Smooth muscle cell (in vitro differentiated cells): ENCODE data around the gene FAM219B. TPM values are rescaled to one million over a fixed set of nuclear protein-coding genes. Genes with fewer than 3 reads are reported as not detected.

Experiments used
- DNase-seq: peaks from one replicate; lab custom pipeline; 2025; ENCODE audit not compliant: unreplicated experiment; lab: John Stamatoyannopoulos, UW
- H2AFZ ChIP-seq: fragments of 200-600 bp; sonication (generic); 2 replicates; pipeline ENCODE4 v1.6.0; 2016; ENCODE audit warnings: antibody characterized with exemption, low read depth, mild to moderate bottlenecking
- H3F3A ChIP-seq: fragments of 200-600 bp; sonication (generic); 2 replicates; pipeline ENCODE4 v1.6.0; 2017; ENCODE audit warnings: antibody characterized with exemption, low read depth
- H3K27ac ChIP-seq: fragments of 200-600 bp; sonication (generic); 2 replicates; pipeline ENCODE4 v1.5.1; 2016; ENCODE audit warnings: low read depth, mild to moderate bottlenecking
- H3K27me3 ChIP-seq: fragments of 200-600 bp; sonication (generic); 2 replicates; pipeline ENCODE4 v1.6.1; 2016; ENCODE audit warnings: low read depth, mild to moderate bottlenecking
- H3K36me3 ChIP-seq: fragments of 200-600 bp; sonication (generic); 2 replicates; pipeline ENCODE4 v1.5.1; 2016; ENCODE audit warnings: low read depth
- H3K4me1 ChIP-seq: fragments of 200-600 bp; sonication (generic); 2 replicates; pipeline ENCODE4 v1.5.1; 2016; ENCODE audit warnings: low read depth
- H3K4me2 ChIP-seq: fragments of 200-600 bp; sonication (generic); 2 replicates; pipeline ENCODE4 v1.6.0; 2016; ENCODE audit warnings: mild to moderate bottlenecking
- H3K4me3 ChIP-seq: fragments of 200-600 bp; sonication (generic); 2 replicates; pipeline ENCODE4 v1.5.1; 2016; ENCODE audit warnings: mild to moderate bottlenecking
- H3K79me2 ChIP-seq: fragments of 200-600 bp; sonication (generic); 2 replicates; pipeline ENCODE4 v1.6.0; 2016; ENCODE audit warnings: low read depth, mild to moderate bottlenecking
- H3K9ac ChIP-seq: fragments of 200-600 bp; sonication (generic); 2 replicates; pipeline ENCODE4 v1.6.0; 2016; ENCODE audit warnings: low read depth
- H3K9me3 ChIP-seq: fragments of 200-600 bp; sonication (generic); replicated peaks from 2 replicates; pipeline ENCODE4 v1.5.1; 2016; ENCODE audit warnings: low read depth
- H4K20me1 ChIP-seq: fragments of 200-600 bp; sonication (generic); 2 replicates; pipeline ENCODE4 v1.6.0; 2016; ENCODE audit warnings: low read depth
- CTCF ChIP-seq: fragments of 200-600 bp; sonication (generic); IDR thresholded peaks from 2 replicates; pipeline ENCODE4 v1.5.1; 2017; ENCODE audit warnings: borderline replicate concordance, mild to moderate bottlenecking, antibody characterized with exemption; ENCODE audit not compliant: insufficient read depth, poor library complexity, severe bottlenecking
- WGBS: methylation state at CpG from one replicate; pipeline ENCODE4 v1.1.7; 2016; ENCODE audit warnings: low lambda C conversion rate; 5-methylcytosine and 5-hydroxymethylcytosine counted together
- polyA plus RNA-seq: library from polyadenylated mRNA; unstranded; fragments of >200 nt; fragmentation: Nextera tagmentation; extraction: Ambion mirVana; gene quantifications from 2 replicates; pipeline ENCODE4 v1.2.1, GENCODE V29; 2016
- total RNA-seq: library from RNA; depleted of rRNA; stranded (reverse); fragments of >200 nt; gene quantifications from 2 replicates; pipeline ENCODE4 v1.2.3, GENCODE V29; 2014

The FAM219B gene
- total and polyA plus RNA-seq, 2 experiments from 2014 or later = 37.1 to 52.4 TPM

GRCh38 chr15:74890665-74890960, 16.0 kb downstream of the FAM219B start:
- peak overlapping the region; percentile 85 for H3K4me3 ChIP-seq
- no peak for TF ChIP-seq CTCF
- no peaks in the 10 kb centered on the region for H3K36me3 ChIP-seq
- H3K9me3 ChIP-seq = no peaks in the 10 kb centered on the region
- no peak overlapping the region for H3K27ac ChIP-seq
- H3K4me2 ChIP-seq = peak overlapping the region; percentile 89
- peaks cover 4% of the 10 kb centered on the region for H3F3A ChIP-seq
- WGBS = 0% methylated on average over 1 of the region's 1 CpG
- no peak for DNase-seq
- peaks cover 10% of the 10 kb centered on the region for H3K4me1 ChIP-seq
- H3K79me2 ChIP-seq = peaks cover 5% of the 10 kb centered on the region
- H3K27me3 ChIP-seq = no peaks in the 10 kb centered on the region
- H4K20me1 ChIP-seq = no peaks in the 10 kb centered on the region
- peak overlapping the region; percentile 88 for H2AFZ ChIP-seq
- peak overlapping the region; percentile 84 for H3K9ac ChIP-seq

GRCh38 chr15:74889883-74890664, 16.6 kb downstream of the FAM219B start, which contains the start of gene MPI:
TSS of gene MPI (plus strand) at chr15:74890042. CDS start at chr15:74890074, 32 bp downstream.
- H3K27me3 ChIP-seq = no peaks in the 10 kb centered on the region
- peaks cover 10% of the 10 kb centered on the region for H3K4me1 ChIP-seq
- no peak for TF ChIP-seq CTCF
- peak within 1 kb of the TSS; percentile 89 for H3K4me2 ChIP-seq
- peak within 1 kb of the TSS; percentile 84 for H3K9ac ChIP-seq
- H4K20me1 ChIP-seq = no peaks in the 10 kb centered on the region
- peak; percentile 57 for DNase-seq
- WGBS = 2% methylated on average over 43 of the region's 47 CpGs
- peak within 1 kb of the TSS; percentile 88 for H2AFZ ChIP-seq
- no peaks in the 10 kb centered on the region for H3K9me3 ChIP-seq
- peak within 1 kb of the TSS; percentile 29 for H3K27ac ChIP-seq
- H3F3A ChIP-seq = peaks cover 4% of the 10 kb centered on the region
- peak within 1 kb of the TSS; percentile 85 for H3K4me3 ChIP-seq
- H3K36me3 ChIP-seq = no peaks in the 10 kb centered on the region
- peaks cover 5% of the 10 kb centered on the region for H3K79me2 ChIP-seq

GRCh38 chr15:74889390-74889882, 17.2 kb downstream of the FAM219B start:
- Histone ChIP-seq H3K4me2 (peak overlapping the region; percentile 89), H3F3A (peaks cover 4% of the 10 kb centered on the region), H3K79me2 (peaks cover 5% of the 10 kb centered on the region), H3K9ac (no peak overlapping the region), H3K4me1 (peaks cover 10% of the 10 kb centered on the region), H4K20me1 (no peaks in the 10 kb centered on the region), H3K9me3 (no peaks in the 10 kb centered on the region), H2AFZ (peak overlapping the region; percentile 88), H3K27ac (peak overlapping the region; percentile 14), H3K4me3 (peak overlapping the region; percentile 85), H3K27me3 (no peaks in the 10 kb centered on the region), H3K36me3 (no peaks in the 10 kb centered on the region)
- peak; percentile 36 for DNase-seq
- 13% methylated on average over 8 of the region's 8 CpGs for WGBS
- no peak for TF ChIP-seq CTCF
